H1 (cell line): Measurements from ENCODE around the gene PKD2L2. TPM values are rescaled to one million over a fixed set of nuclear protein-coding genes. Genes with fewer than 3 reads are reported as not detected.

Experiments used
- CTCF ChIA-PET: fragments of 300-600 bp; sonication (Branson Sonifier 250); formaldehyde crosslinking; loops from one replicate; lab custom pipeline; 2021; ENCODE audit not compliant: partially characterized antibody; lab: Charles Lee
- POLR2A ChIA-PET: fragments of 300-600 bp; sonication (Branson Sonifier 250); formaldehyde crosslinking; loops from one replicate; lab custom pipeline; 2021; ENCODE audit warnings: inconsistent platforms; ENCODE audit not compliant: partially characterized antibody; lab: Charles Lee
- DNase-seq, 2 experiments: peaks; one replicate each; pipeline versions ENCODE4 v3.0.0 to v3.0.0-alpha.2; 2010 to 2022; ENCODE audit warnings: low spot score in 2 of 2, low read depth in 1 of 2, mixed read lengths in 1 of 2
- FAIRE-seq: peaks from 2 replicates; lab custom pipeline; 2011; peaks lifted over from hg19 to GRCh38; lab: Jason Lieb, UNC
- H2AFZ ChIP-seq: 2 replicates; pipeline ENCODE4 v1.8.1; 2012; ENCODE audit warnings: low read length, inconsistent platforms
- H2AK5ac ChIP-seq: 2 replicates; pipeline ENCODE4 v1.6.1; 2013; ENCODE audit warnings: low read depth, low read length
- H2BK120ac ChIP-seq: replicated peaks from 2 replicates; pipeline ENCODE3; 2013; ENCODE audit warnings: low read depth, low read length, inconsistent platforms
- H2BK12ac ChIP-seq: 2 replicates; pipeline ENCODE4 v1.6.1; 2013; ENCODE audit warnings: low read depth, low read length
- H2BK15ac ChIP-seq: 2 replicates; pipeline ENCODE4 v1.6.1; 2013; ENCODE audit warnings: low read length
- H2BK20ac ChIP-seq: 2 replicates; pipeline ENCODE4 v1.6.1; 2013; ENCODE audit warnings: low read length
- H2BK5ac ChIP-seq: 2 replicates; pipeline ENCODE4 v1.6.1; 2013; ENCODE audit warnings: low read depth, low read length
- H3K14ac ChIP-seq: 2 replicates; pipeline ENCODE4 v1.6.1; 2013; ENCODE audit warnings: inconsistent platforms; ENCODE audit not compliant: insufficient read length
- H3K18ac ChIP-seq: 2 replicates; pipeline ENCODE4 v1.6.1; 2013; ENCODE audit warnings: low read length; ENCODE audit errors: extremely low read depth
- H3K23ac ChIP-seq: 2 replicates; pipeline ENCODE4 v1.6.1; 2013; ENCODE audit warnings: inconsistent platforms; ENCODE audit not compliant: insufficient read length
- H3K23me2 ChIP-seq: 2 replicates; pipeline ENCODE4 v1.6.1; 2013; ENCODE audit warnings: low read depth, low read length
- H3K27ac ChIP-seq: 2 replicates; pipeline ENCODE4 v1.6.1; 2011; ENCODE audit warnings: low read depth, low read length, inconsistent platforms
- H3K27me3 ChIP-seq, 4 experiments: replicated peaks in 1 of 4; 1 replicate in 1 of 4; 2 replicates in 3 of 4; pipeline versions ENCODE4 v1.6.1 to v1.8.1; 2011 to 2013; ENCODE audit warnings: low read length in 3 of 4, mild to moderate bottlenecking in 3 of 4, inconsistent platforms in 2 of 4, mixed read lengths in 2 of 4, moderate library complexity in 1 of 4; ENCODE audit not compliant: control insufficient read depth in 3 of 4, insufficient read depth in 3 of 4; ENCODE audit errors: extremely low read depth in 1 of 4
- H3K36me3 ChIP-seq, 4 experiments: 2 replicates each; pipeline versions ENCODE4 v1.6.1 to v1.8.1; 2011 to 2013; ENCODE audit warnings: mild to moderate bottlenecking in 4 of 4, low read length in 3 of 4, moderate library complexity in 2 of 4, control low read depth in 1 of 4, inconsistent platforms in 1 of 4; ENCODE audit not compliant: insufficient read depth in 4 of 4, control insufficient read depth in 2 of 4
- H3K4ac ChIP-seq: replicated peaks from 2 replicates; pipeline ENCODE3; 2013; ENCODE audit warnings: low read length, low read depth, mixed read lengths, inconsistent platforms; ENCODE audit not compliant: insufficient read length
- H3K4me1 ChIP-seq, 4 experiments: replicated peaks in 1 of 4; 1 replicate in 1 of 4; 2 replicates in 3 of 4; pipeline versions ENCODE4 v1.6.1 to v1.8.1; 2011 to 2013; ENCODE audit warnings: low read length in 3 of 4, inconsistent platforms in 2 of 4, mixed read lengths in 1 of 4; ENCODE audit not compliant: insufficient read depth in 4 of 4, control insufficient read depth in 3 of 4
- H3K4me2 ChIP-seq, 2 experiments: 2 replicates each; pipeline versions ENCODE4 v1.6.1 to v1.8.1; 2011 to 2013; ENCODE audit warnings: low read depth in 2 of 2, low read length in 2 of 2, control low read depth in 1 of 2, inconsistent platforms in 1 of 2, mild to moderate bottlenecking in 1 of 2; ENCODE audit not compliant: insufficient read depth in 1 of 2
- H3K4me3 ChIP-seq, 4 experiments: fragments of 200-600, 300-600 bp in 1 of 4; sonication (generic), shearing (Covaris generic), sonication (Bioruptor Twin) in 1 of 4; 2 replicates each; pipeline versions ENCODE4 v1.5.1 to v1.8.1; 2011 to 2016; ENCODE audit warnings: low read length in 4 of 4, low read depth in 3 of 4, control low read depth in 2 of 4, inconsistent platforms in 2 of 4, mild to moderate bottlenecking in 2 of 4, mixed read lengths in 1 of 4, moderate library complexity in 1 of 4; ENCODE audit not compliant: insufficient read depth in 2 of 4; ENCODE audit errors: extremely low read depth in 1 of 4
- H3K56ac ChIP-seq: replicated peaks from 2 replicates; pipeline ENCODE3; 2013; ENCODE audit warnings: low read depth, mild to moderate bottlenecking, mixed read lengths, low read length, inconsistent platforms; ENCODE audit not compliant: insufficient read length
- H3K79me1 ChIP-seq: 2 replicates; pipeline ENCODE4 v1.6.1; 2013; ENCODE audit warnings: low read depth, low read length, control low read depth
- H3K79me2 ChIP-seq, 2 experiments: 2 replicates each; pipeline versions ENCODE4 v1.6.1 to v1.8.1; 2012 to 2013; ENCODE audit warnings: low read length in 2 of 2, mild to moderate bottlenecking in 2 of 2, inconsistent platforms in 1 of 2; ENCODE audit not compliant: insufficient read depth in 2 of 2, control insufficient read depth in 1 of 2
- H3K9ac ChIP-seq, 4 experiments: replicated peaks in 1 of 4; 1 replicate in 1 of 4; 2 replicates in 3 of 4; pipeline versions ENCODE4 v1.6.1 to v1.8.1; 2011 to 2013; ENCODE audit warnings: low read depth in 3 of 4, low read length in 3 of 4, control low read depth in 2 of 4, mild to moderate bottlenecking in 2 of 4, moderate library complexity in 2 of 4, inconsistent platforms in 1 of 4; ENCODE audit errors: extremely low read depth in 1 of 4
- H3K9me3 ChIP-seq, 2 experiments: 2 replicates each; pipeline versions ENCODE4 v1.6.1 to v1.8.1; 2012 to 2013; ENCODE audit warnings: mild to moderate bottlenecking in 2 of 2, moderate library complexity in 2 of 2, control low read depth in 1 of 2, inconsistent platforms in 1 of 2, low read depth in 1 of 2, low read length in 1 of 2, mixed read lengths in 1 of 2; ENCODE audit not compliant: insufficient read depth in 2 of 2
- H4K20me1 ChIP-seq, 2 experiments: replicated peaks in 1 of 2; 2 replicates each; pipeline versions ENCODE3 to v1.8.1; 2011 to 2013; ENCODE audit warnings: inconsistent platforms in 2 of 2, low read length in 2 of 2, mild to moderate bottlenecking in 1 of 2; ENCODE audit not compliant: insufficient read depth in 2 of 2, control insufficient read depth in 1 of 2
- H4K5ac ChIP-seq: 2 replicates; pipeline ENCODE4 v1.6.1; 2013; ENCODE audit warnings: low read length, low read depth, mixed read lengths, inconsistent platforms; ENCODE audit not compliant: insufficient read length
- H4K8ac ChIP-seq: 2 replicates; pipeline ENCODE4 v1.8.0; 2013; ENCODE audit warnings: mild to moderate bottlenecking, moderate library complexity, low read length, inconsistent platforms; ENCODE audit not compliant: insufficient read depth; ENCODE audit errors: extremely low read depth
- H4K91ac ChIP-seq: replicated peaks from 2 replicates; pipeline ENCODE3; 2013; ENCODE audit warnings: low read length, mixed read lengths, inconsistent platforms; ENCODE audit not compliant: insufficient read length
- RAD21 ChIP-seq, 2 experiments: IDR thresholded peaks in 1 of 2; conservative IDR thresholded peaks in 1 of 2; 2 replicates each; pipeline ENCODE4 v1.6.1; 2011; ENCODE audit warnings: low read depth in 2 of 2, low read length in 2 of 2, improper control_type of control experiment in 1 of 2, inconsistent platforms in 1 of 2, mild to moderate bottlenecking in 1 of 2, moderate library complexity in 1 of 2
- WGBS, 2 experiments: shearing (Covaris generic) in 1 of 2; methylation state at CpG; one replicate each; pipeline versions ENCODE4 v1.1.6 to v1.1.7; 2013 to 2015; ENCODE audit warnings: low lambda C conversion rate in 2 of 2, mixed read lengths in 2 of 2, inconsistent platforms in 1 of 2, low coverage in 1 of 2, missing lambda C conversion rate in 1 of 2; ENCODE audit not compliant: insufficient replicate concordance in 2 of 2, insufficient coverage in 1 of 2, insufficient read length in 1 of 2; ENCODE audit errors: extremely low coverage in 1 of 2, missing lambda C conversion rate in 1 of 2; 5-methylcytosine and 5-hydroxymethylcytosine counted together
- long read RNA-seq, 2 experiments: library from RNA in 1 of 2; library from capped mRNA in 1 of 2; stranded (forward); transcript quantifications; one replicate each; pipeline ENCODE4 v2.0.0, GENCODE V29; 2021; ENCODE audit warnings: inconsistent platforms in 1 of 2
- polyA minus RNA-seq, 3 experiments: library from RNA; depleted of rRNA, polyadenylated mRNA; stranded (reverse); fragments of >200 nt; gene quantifications; 1 replicate in 2 of 3; 2 replicates in 1 of 3; pipeline ENCODE4 v1.2.3, GENCODE V29; 2011
- polyA plus RNA-seq, 7 experiments: library from polyadenylated mRNA; depleted of rRNA in 3 of 7; stranded (reverse) in 5 of 7; unstranded in 2 of 7; fragments of >200 nt in 5 of 7; fragments of 200-250 nt in 2 of 7; gene quantifications; 1 replicate in 5 of 7; 2 replicates in 1 of 7; 4 replicates in 1 of 7; pipeline versions ENCODE4 v1.2.1 to v1.2.3, GENCODE V29; 2011 to 2013; ENCODE audit warnings: missing spikeins in 2 of 7, mixed read lengths in 2 of 7
- total RNA-seq: library from RNA; stranded (reverse); fragmentation: NEBNext Ultra II Directional; extraction: Animal tissue kit (Norgen Biotek cat#: 25700); gene quantifications from 2 replicates; pipeline ENCODE4 v1.2.1, GENCODE V29; 2021
- TF ChIP-seq, protein P1 (sequence below): IDR thresholded peaks from 2 replicates; pipeline ENCODE4 v1.6.1; 2012; ENCODE audit warnings: inconsistent platforms
- TF ChIP-seq, protein P2 (sequence below), 3 experiments: IDR thresholded peaks; 1 replicate in 2 of 3; 2 replicates in 1 of 3; pipeline versions ENCODE4 v1.5.1 to v1.6.1; 2011; ENCODE audit warnings: low read length in 3 of 3, mild to moderate bottlenecking in 3 of 3, inconsistent platforms in 2 of 3, low read depth in 1 of 3, moderate library complexity in 1 of 3; ENCODE audit not compliant: insufficient read depth in 1 of 3; ENCODE audit errors: control extremely low read depth in 1 of 3

The PKD2L2 gene
- total RNA-seq (not detected in 2 replicates), polyA plus RNA-seq (2011; rRNA removed) (not detected in 2 replicates), polyA minus RNA-seq (2011; rRNA and poly(A)+ RNA removed) (not detected in 2 replicates)
- not detected for polyA plus RNA-seq (2011; cell fraction: cytosol; rRNA removed)
- polyA plus RNA-seq (2011; cell fraction: nucleus; rRNA removed), result not detected
- not detected in 4 replicates for polyA plus RNA-seq (2012, experiment 1 of 2)
- polyA plus RNA-seq (2012, experiment 2 of 2), result not detected
- polyA plus RNA-seq (2013, experiment 1 of 2), result 0.06 TPM
- not detected for polyA plus RNA-seq (2013, experiment 2 of 2)
- polyA minus RNA-seq (2011; cell fraction: cytosol; rRNA and poly(A)+ RNA removed), result not detected
- not detected for polyA minus RNA-seq (2011; cell fraction: nucleus; rRNA and poly(A)+ RNA removed)
- long read RNA-seq, experiment 1, result 0 reads
- long read RNA-seq, experiment 2, result 0 reads

DNA sequence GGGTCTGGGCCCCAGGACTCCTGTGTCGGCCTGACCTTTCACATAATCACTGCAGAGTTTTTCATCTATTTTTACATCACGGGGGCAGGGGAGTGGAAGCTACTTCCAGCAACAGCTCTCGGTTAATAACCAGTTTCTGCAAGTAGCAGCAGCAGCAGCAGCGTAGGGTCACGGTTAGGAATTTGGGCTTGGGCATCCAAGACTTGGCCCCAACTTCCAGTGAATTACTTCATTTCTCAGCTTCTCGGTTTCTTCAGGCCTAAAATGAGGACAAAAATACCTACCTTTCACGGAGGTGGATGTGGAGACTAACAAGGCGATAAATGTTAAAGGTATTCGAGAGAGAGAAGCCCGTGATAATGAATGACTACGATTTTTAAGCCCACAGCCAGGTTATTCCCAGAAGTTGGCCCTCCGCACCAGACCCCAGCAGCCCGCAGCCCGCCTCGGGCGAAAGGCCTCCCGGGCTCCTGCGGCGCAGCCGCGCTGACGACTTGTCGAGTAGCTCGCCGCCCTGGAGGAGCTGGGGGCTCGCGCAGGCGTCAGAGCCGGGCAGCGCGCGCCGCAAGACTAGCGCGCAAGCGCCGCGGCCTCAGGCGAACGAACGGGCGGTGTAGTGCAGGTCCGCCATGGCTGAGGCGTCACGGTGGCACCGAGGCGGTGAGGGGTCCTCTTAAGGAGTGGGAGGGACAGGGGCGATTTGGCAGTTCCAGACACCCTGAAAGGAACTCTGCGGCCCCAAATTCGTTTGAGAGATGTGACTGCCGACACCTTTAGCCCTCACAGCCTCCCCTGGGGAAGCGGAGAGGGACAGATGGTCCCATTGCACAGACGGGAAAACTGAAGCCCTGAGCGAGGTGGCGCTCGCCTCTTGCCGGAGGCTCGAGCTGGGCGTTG lies at the start of gene PKD2L2:
PKD2L2 (plus strand) TSS at position 595 of the 897 bp plus-strand sequence; CDS start at position 630, 35 bp downstream.
- H4K5ac ChIP-seq, result no peak within 1 kb of the TSS
- H3K79me1 ChIP-seq, result no peaks in the 10 kb centered on the region
- TF ChIP-seq, protein P1, sequence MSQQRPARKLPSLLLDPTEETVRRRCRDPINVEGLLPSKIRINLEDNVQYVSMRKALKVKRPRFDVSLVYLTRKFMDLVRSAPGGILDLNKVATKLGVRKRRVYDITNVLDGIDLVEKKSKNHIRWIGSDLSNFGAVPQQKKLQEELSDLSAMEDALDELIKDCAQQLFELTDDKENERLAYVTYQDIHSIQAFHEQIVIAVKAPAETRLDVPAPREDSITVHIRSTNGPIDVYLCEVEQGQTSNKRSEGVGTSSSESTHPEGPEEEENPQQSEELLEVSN, result no peak
- peak in 1 of 2 experiments; percentile 25; a peak in 1 of 4 replicates for TF ChIP-seq RAD21 (IDR thresholded peaks at IDR 0.05 in 1 of 2, conservative IDR thresholded peaks at IDR 0.05 in 1 of 2; ENCODE audit: low read depth in 2 of 2, low read length in 2 of 2)
- TF ChIP-seq, protein P2, sequence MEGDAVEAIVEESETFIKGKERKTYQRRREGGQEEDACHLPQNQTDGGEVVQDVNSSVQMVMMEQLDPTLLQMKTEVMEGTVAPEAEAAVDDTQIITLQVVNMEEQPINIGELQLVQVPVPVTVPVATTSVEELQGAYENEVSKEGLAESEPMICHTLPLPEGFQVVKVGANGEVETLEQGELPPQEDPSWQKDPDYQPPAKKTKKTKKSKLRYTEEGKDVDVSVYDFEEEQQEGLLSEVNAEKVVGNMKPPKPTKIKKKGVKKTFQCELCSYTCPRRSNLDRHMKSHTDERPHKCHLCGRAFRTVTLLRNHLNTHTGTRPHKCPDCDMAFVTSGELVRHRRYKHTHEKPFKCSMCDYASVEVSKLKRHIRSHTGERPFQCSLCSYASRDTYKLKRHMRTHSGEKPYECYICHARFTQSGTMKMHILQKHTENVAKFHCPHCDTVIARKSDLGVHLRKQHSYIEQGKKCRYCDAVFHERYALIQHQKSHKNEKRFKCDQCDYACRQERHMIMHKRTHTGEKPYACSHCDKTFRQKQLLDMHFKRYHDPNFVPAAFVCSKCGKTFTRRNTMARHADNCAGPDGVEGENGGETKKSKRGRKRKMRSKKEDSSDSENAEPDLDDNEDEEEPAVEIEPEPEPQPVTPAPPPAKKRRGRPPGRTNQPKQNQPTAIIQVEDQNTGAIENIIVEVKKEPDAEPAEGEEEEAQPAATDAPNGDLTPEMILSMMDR (IDR thresholded peaks at IDR 0.05; ENCODE audit: control extremely low read depth in 1 of 3, insufficient read depth in 1 of 3, low read depth in 1 of 3, low read length in 3 of 3), result peak in 2 of 3 experiments; percentile 13 to 15; a peak in 1 of 4 replicates
- no peak within 1 kb of the TSS for H2AK5ac ChIP-seq
- H2BK20ac ChIP-seq, result no peak within 1 kb of the TSS
- no peaks in the 10 kb centered on the region for H3K4me1 ChIP-seq
- H3K56ac ChIP-seq, result no peak within 1 kb of the TSS
- WGBS, 2 experiments, result 92% methylated on average over 59 of the region's 59 CpGs; no CpG with 5 or more reads in 1 of the 2 experiments
- POLR2A ChIA-PET, result interaction anchor here (0.6 to 1.6 kb wide), 3 partner anchors 24 to 136 kb away, joined by 3 to 4 read pairs (median 3); no protein-coding TSS in a partner anchor
- H2AFZ ChIP-seq, result 0 out of 2 replicates have a peak within 1 kb of the TSS, but pooled peaks have one; percentile 19
- no peak within 1 kb of the TSS for H2BK15ac ChIP-seq
- H2BK120ac ChIP-seq, result no peak within 1 kb of the TSS
- H3K9ac ChIP-seq, result no peak within 1 kb of the TSS; a peak in 1 of 7 replicates
- DNase-seq, result peak; percentile 1 to 87
- no peaks in the 10 kb centered on the region for H3K9me3 ChIP-seq
- no peak within 1 kb of the TSS for H3K27ac ChIP-seq
- CTCF ChIA-PET, result interaction anchor here (0.6 to 3.5 kb wide), 10 partner anchors 8 to 194 kb away, joined by 3 to 17 read pairs (median 4); no protein-coding TSS in a partner anchor
- no peak within 1 kb of the TSS for H3K23ac ChIP-seq
- no peak for FAIRE-seq
- no peaks in the 10 kb centered on the region for H3K23me2 ChIP-seq
- no peaks in the 10 kb centered on the region for H4K20me1 ChIP-seq
- H2BK12ac ChIP-seq, result no peak within 1 kb of the TSS
- no peak within 1 kb of the TSS for H2BK5ac ChIP-seq
- H3K4ac ChIP-seq, result no peak within 1 kb of the TSS
- H3K4me3 ChIP-seq, result no peak within 1 kb of the TSS
- H3K79me2 ChIP-seq, result no peaks in the 10 kb centered on the region
- H3K27me3 ChIP-seq, result no peaks in the 10 kb centered on the region
- H3K4me2 ChIP-seq, result no peak within 1 kb of the TSS; a peak in 1 of 4 replicates
- H4K91ac ChIP-seq, result no peak within 1 kb of the TSS
- H3K18ac ChIP-seq, result no peak within 1 kb of the TSS
- no peaks in the 10 kb centered on the region for H3K36me3 ChIP-seq
- no peak within 1 kb of the TSS for H3K14ac ChIP-seq
- H4K8ac ChIP-seq, result no peak within 1 kb of the TSS
